Measurements from ENCODE around the gene TH. TPM values are rescaled to one million over a fixed set of nuclear protein-coding genes. Genes with fewer than 3 reads are reported as not detected.

The TH gene
- total and polyA plus RNA-seq, 2 of the 8 experiments (the other 6 are each of a cell fraction or from before 2014, with no cell fraction given), result 0.09 TPM; not detected in 1

DNA sequence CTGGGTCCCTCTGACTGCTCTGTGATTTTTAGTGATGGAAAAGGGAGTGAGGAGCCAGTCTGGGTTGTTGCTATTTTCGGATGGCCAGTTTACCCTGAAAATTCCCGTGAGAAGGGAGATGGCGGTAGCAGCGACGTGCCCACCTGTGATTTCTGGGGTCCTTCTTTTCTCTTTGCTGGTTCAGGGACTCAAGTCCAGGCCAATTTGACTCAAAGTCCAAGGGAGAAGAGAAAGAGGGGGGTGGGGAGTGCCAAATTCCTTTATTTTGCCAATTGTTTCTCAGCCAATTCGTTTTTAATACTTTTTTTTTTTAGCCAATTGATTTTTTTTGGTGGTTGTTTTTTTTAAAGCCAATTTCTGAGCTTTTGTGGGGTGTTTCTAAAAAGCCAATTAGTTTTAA lies 39.4 kb downstream of the TH start:
- peaks cover 0 to 7% (median 3%) of the 10 kb centered on the region in 4 experiments; a peak in 3 of 7 replicates for H3K4me1 ChIP-seq (replicated peaks in 1 of 4; ENCODE audit: control insufficient read depth in 3 of 4, insufficient read depth in 4 of 4, low read length in 3 of 4)
- H3K9ac ChIP-seq (replicated peaks in 1 of 4; ENCODE audit: extremely low read depth in 1 of 4, low read depth in 3 of 4, low read length in 3 of 4), result peak overlapping the region in 1 of 4 experiments; percentile 16; a peak in 1 of 7 replicates
- H2BK120ac ChIP-seq (replicated peaks; ENCODE audit: low read depth, low read length), result no peak overlapping the region
- CTCF ChIA-PET (ENCODE audit: partially characterized antibody), result interaction anchor here (0.6 to 12.3 kb wide), 4 partner anchors 8 to 95 kb away, joined by 3 to 170 read pairs (median 4); no protein-coding TSS in a partner anchor
- WGBS, 2 experiments (ENCODE audit: extremely low coverage in 1 of 2, insufficient coverage in 1 of 2, insufficient read length in 1 of 2, insufficient replicate concordance in 2 of 2, low coverage in 1 of 2, low lambda C conversion rate in 2 of 2, missing lambda C conversion rate in 1 of 2), result 82% methylated on average over 6 of the region's 6 CpGs; no CpG with 5 or more reads in 1 of the 2 experiments
- H2BK5ac ChIP-seq (ENCODE audit: low read depth, low read length), result no peak overlapping the region
- H2BK15ac ChIP-seq (ENCODE audit: low read length), result no peak overlapping the region
- H2BK12ac ChIP-seq (ENCODE audit: low read depth, low read length), result 0 out of 2 replicates have a peak overlapping the region, but pooled peaks have one; percentile 86
- no peak overlapping the region for H3K4me2 ChIP-seq (ENCODE audit: insufficient read depth in 1 of 2, low read depth in 2 of 2, low read length in 2 of 2)
- H3K18ac ChIP-seq (ENCODE audit: extremely low read depth, low read length), result no peak overlapping the region
- peaks cover 3 to 40% (median 26%) of the 10 kb centered on the region in 4 experiments for H3K27me3 ChIP-seq (replicated peaks in 1 of 4; ENCODE audit: control insufficient read depth in 3 of 4, extremely low read depth in 1 of 4, insufficient read depth in 3 of 4, low read length in 3 of 4)
- POLR2A ChIA-PET (ENCODE audit: partially characterized antibody), result interaction anchor here (1.0 kb wide), 1 partner anchor 11 kb away, joined by 4 read pairs; no protein-coding TSS in a partner anchor
- peaks cover 0 to 9% of the 10 kb centered on the region in 2 experiments for H4K20me1 ChIP-seq (replicated peaks in 1 of 2; ENCODE audit: control insufficient read depth in 1 of 2, insufficient read depth in 2 of 2, low read length in 2 of 2)
- H3K79me1 ChIP-seq (ENCODE audit: low read depth, low read length), result no peaks in the 10 kb centered on the region
- DNase-seq (ENCODE audit: low read depth in 1 of 2, low spot score in 2 of 2) (no peak), FAIRE-seq (no peak)
- no peak overlapping the region for H2AFZ ChIP-seq (ENCODE audit: low read length)
- H3K79me2 ChIP-seq (ENCODE audit: control insufficient read depth in 1 of 2, insufficient read depth in 2 of 2, low read length in 2 of 2), result no peaks in the 10 kb centered on the region
- no peak overlapping the region for H3K14ac ChIP-seq (ENCODE audit: insufficient read length)
- H3K4me3 ChIP-seq (ENCODE audit: extremely low read depth in 1 of 4, insufficient read depth in 2 of 4, low read depth in 3 of 4, low read length in 4 of 4), result no peak overlapping the region
- no peaks in the 10 kb centered on the region for H3K36me3 ChIP-seq (ENCODE audit: control insufficient read depth in 2 of 4, insufficient read depth in 4 of 4, low read length in 3 of 4)
- H3K23ac ChIP-seq (ENCODE audit: insufficient read length), result no peak overlapping the region
- no peak overlapping the region for H2BK20ac ChIP-seq (ENCODE audit: low read length)
- no peak overlapping the region for H4K91ac ChIP-seq (replicated peaks; ENCODE audit: insufficient read length, low read length)
- peak overlapping the region; percentile 92 for H3K56ac ChIP-seq (replicated peaks; ENCODE audit: insufficient read length, low read depth, low read length)
- H3K23me2 ChIP-seq (ENCODE audit: low read depth, low read length), result peaks cover 10% of the 10 kb centered on the region; the same call in 1 of the 2 replicates
- no peaks in the 10 kb centered on the region; a peak in 1 of 4 replicates for H3K9me3 ChIP-seq (ENCODE audit: insufficient read depth in 2 of 2, low read depth in 1 of 2, low read length in 1 of 2)
- no peak overlapping the region for H3K27ac ChIP-seq (ENCODE audit: low read depth, low read length)
- H4K5ac ChIP-seq (ENCODE audit: insufficient read length, low read depth, low read length), result no peak overlapping the region
- H3K4ac ChIP-seq (replicated peaks; ENCODE audit: insufficient read length, low read depth, low read length), result no peak overlapping the region
- H2AK5ac ChIP-seq (ENCODE audit: low read depth, low read length), result no peak overlapping the region
- no peak overlapping the region for H4K8ac ChIP-seq (ENCODE audit: extremely low read depth, insufficient read depth, low read length)
- TF ChIP-seq HDAC6 (IDR thresholded peaks at IDR 0.05; ENCODE audit: low read depth, low read length) (no peak), RFX5 (IDR thresholded peaks at IDR 0.05; ENCODE audit: borderline replicate concordance, low read depth, low read length) (no peak), BACH1 (IDR thresholded peaks at IDR 0.05; ENCODE audit: low read length) (no peak), SP2 (IDR thresholded peaks at IDR 0.05; ENCODE audit: low read length) (no peak), FOSL1 (IDR thresholded peaks at IDR 0.05; ENCODE audit: insufficient read depth, low read depth, low read length) (no peak), CBX8 (IDR thresholded peaks at IDR 0.05; ENCODE audit: borderline replicate concordance, low read depth, low read length) (no peak), TAF1 (IDR thresholded peaks at IDR 0.05; ENCODE audit: low read depth, low read length) (no peak), RXRA (IDR thresholded peaks at IDR 0.05; ENCODE audit: insufficient read depth, low read depth, low read length) (no peak), POLR2AphosphoS5 (IDR thresholded peaks at IDR 0.05; ENCODE audit: low read depth, low read length) (no peak)
- TF ChIP-seq, protein P1, sequence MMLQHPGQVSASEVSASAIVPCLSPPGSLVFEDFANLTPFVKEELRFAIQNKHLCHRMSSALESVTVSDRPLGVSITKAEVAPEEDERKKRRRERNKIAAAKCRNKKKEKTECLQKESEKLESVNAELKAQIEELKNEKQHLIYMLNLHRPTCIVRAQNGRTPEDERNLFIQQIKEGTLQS (IDR thresholded peaks at IDR 0.05; ENCODE audit: insufficient read depth, low read depth, low read length), result no peak
- TF ChIP-seq, protein P2, sequence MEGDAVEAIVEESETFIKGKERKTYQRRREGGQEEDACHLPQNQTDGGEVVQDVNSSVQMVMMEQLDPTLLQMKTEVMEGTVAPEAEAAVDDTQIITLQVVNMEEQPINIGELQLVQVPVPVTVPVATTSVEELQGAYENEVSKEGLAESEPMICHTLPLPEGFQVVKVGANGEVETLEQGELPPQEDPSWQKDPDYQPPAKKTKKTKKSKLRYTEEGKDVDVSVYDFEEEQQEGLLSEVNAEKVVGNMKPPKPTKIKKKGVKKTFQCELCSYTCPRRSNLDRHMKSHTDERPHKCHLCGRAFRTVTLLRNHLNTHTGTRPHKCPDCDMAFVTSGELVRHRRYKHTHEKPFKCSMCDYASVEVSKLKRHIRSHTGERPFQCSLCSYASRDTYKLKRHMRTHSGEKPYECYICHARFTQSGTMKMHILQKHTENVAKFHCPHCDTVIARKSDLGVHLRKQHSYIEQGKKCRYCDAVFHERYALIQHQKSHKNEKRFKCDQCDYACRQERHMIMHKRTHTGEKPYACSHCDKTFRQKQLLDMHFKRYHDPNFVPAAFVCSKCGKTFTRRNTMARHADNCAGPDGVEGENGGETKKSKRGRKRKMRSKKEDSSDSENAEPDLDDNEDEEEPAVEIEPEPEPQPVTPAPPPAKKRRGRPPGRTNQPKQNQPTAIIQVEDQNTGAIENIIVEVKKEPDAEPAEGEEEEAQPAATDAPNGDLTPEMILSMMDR (IDR thresholded peaks at IDR 0.05; ENCODE audit: control extremely low read depth in 1 of 3, insufficient read depth in 1 of 3, low read depth in 1 of 3, low read length in 3 of 3), result no peak
